GM18873 (cell line): ENCODE results near the gene DTX1.

Source experiments
- ATAC-seq: cut with Tn5 transposase; IDR thresholded peaks from one replicate; pipeline ENCODE4 v1.9.1; 2021; ENCODE audit warnings: mild to moderate bottlenecking, moderate library complexity, moderate number of reproducible peaks; ENCODE audit not compliant: unreplicated experiment, low FRiP score

Gene DTX1

DNA sequence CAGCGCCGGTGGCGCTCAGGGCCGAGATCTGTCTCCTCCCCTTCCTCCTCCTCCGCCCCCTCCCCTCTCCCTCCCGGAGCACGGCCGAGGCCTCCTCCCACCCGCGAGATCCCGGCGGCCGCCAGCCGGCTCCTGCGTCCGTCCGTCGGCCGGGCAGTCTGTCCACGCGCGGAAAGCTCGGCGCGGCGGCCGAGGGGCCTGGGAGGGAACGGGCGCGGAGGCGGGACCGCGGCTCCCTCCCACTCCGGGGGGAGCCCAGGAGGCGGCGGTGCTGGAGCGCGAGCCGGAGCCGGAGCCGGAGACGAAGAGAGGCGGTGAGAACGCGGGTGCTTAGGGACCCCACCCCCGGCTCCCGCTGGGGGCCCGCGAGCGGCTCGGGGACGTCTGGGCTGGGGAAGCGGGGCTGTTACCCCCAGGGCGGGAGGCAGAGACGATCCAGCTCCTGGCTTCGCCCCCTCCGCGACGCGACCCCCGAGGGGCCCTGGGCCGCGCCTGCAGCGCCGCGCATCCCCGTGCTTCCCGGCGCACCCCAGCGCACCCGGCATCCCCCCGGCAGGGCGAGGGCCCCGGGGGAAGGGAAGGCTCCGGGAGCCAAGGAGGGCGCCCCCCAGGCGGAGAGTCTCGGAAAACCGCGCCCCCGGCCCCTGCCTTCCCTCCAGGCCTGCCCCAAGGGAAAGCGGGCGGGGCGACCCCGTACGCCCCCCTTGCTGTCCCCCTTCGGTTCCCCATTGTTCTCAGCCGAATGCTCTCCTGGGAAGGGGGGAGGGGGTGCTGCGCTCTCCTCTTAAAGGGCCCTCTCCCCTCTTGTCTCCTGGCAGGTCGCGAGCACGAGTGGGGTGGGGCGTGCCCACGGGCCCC is at the start of gene DTX1:
Gene DTX1, plus strand, starts transcription at position 100 of the 858 bp plus-strand sequence. CDS start 1,463 bp downstream, outside the sequence.
- no peak for ATAC-seq

DNA sequence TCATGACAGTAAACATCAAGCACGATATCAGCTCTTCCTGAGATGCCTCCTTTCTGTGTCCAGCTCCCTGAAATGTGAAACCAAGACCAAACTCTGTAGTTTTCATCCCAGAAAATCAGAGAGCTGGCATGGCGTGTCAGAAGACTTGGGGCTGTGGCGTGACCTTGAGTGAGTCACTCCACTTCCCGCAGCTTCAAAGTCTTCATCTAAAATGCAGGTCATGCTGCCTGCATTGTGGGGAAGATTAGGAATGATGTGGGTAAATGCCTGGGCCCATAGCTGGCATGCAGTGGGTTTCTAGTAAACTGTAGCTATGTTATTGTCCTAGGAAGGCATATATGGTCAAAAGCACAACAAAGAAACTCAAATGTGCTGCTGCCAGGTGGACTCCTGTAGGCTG is 49.4 kb upstream of the DTX1 start:
- no peak for ATAC-seq

DNA sequence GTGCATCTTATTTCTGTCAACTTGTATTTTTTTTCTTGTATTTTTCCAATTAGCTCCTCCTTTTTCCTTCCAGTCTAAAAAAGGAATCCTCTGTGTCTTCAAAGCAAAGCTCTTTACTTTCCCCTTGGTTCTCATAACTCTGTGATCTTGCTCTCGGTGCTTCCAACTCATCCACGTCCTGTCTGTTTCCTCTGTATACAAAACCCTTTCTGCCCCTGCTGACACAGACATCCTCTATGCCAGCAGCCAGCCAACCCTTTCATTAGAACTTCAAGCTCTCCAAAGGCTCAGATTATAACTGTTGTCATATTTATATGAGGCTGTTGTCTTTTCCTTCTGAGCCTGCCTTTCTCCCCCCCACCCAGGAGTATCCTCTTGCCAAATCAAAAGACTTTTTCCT is 45.8 kb upstream of the DTX1 start:
- no peak for ATAC-seq

DNA sequence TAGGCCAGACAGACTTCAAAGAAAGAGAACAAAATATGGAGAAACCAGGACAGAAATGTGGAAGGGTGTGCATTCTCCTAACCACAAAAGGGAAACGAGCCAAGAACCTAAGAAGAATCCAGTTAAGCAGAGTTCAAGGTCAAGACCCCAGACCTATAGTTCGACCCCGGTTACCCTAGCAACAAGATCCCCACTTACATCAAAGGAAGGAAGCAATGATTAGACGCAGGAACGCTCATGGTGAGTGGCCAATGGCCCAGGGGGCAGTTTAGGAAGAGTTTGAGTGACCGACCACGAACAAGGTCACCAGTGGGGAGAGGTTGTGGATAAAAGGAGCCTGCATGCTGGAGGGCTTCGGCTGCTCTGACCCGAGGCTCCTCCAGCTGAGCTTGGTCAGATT is 42.0 kb upstream of the DTX1 start:
- ATAC-seq: no peak

DNA sequence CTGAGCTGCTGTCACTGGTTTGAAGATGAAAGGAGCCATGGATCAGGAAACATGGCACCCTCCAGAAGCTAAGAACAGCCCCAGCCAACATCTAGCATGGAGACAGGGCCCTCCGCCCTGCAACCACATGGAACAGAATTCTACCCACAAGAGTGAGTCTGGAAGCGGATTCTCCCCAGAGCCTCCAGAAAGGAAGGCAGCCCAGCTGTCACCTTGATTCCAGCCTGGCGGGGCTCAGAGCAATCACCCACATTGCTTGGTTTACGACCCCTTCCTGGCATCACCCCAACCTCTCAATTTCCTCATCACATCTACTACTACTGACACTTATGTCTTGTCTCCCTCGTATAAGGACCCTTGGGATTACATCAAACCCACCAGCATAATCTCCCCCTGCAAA is 39.7 kb upstream of the DTX1 start:
- no peak for ATAC-seq

DNA sequence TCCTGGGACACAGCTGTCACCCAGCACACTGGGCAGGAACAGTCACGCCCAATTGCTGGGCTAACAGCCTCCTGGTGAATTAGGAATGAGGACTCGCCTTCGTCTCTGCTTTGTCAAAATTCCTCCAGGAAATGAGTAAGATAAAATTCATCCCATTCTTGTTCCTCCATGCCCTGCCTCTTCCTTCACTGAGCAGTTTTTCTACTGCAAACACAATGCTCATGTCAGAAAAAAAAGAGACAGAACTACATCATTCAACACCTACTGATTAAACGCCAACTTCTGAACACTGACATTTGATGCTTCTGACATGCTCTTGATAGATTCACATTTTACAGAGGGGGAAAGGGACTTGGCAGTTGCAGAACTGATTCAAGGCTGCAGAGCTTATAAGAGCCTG is 37.5 kb upstream of the DTX1 start:
- ATAC-seq: no peak

DNA sequence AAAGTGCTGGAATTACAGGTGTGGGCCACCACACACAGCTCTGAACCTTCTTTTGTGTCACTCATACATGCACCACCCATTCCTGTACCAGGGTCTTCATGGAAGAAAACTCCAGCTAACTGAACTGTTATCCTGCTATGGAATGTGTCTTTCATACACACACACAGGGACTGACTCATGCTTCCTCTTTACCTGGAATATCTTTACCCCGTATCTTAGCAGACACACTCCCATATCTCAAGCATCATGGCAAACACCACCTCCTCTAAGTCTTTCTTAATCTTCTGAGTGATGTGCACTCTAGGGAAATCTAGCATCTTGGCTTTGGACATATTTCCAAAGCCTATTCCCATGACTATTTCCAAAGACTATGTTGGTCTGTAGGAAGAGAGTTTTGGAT is 35.0 kb upstream of the DTX1 start:
- no peak for ATAC-seq

DNA sequence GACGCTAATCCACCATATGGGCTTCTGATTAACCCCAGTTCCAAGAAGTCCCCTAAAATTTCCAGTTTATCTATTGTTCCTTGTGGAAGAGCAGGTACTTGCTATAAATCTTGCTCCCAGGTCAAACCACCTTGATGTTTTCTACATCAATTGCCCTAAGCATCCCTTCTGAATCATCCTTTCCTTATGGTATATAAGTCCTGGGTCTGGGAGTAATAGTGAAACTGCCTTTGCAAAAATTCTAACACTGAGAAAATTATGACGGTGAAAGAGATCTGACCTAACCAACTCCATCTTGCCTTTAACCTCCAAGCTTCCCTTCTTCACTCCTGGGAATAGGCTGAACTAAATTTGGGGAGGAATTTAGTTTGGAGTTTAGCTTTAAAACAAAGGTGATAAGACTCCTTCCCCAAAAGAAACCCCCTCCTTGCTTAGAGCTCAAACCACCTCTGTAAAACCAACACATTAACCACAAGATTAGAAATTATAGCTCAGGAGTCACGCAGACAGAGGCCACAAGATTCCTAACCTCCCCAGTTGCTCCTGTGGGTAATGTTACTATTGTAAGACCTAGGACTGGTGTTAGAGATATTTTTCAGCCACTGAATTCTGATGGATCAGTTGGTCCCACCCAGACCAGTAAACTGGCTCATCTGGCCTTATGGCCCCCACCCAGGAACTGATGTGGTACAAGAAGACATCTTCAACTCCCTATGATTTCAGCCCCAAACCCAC is 33.8 kb upstream of the DTX1 start:
- no peak for ATAC-seq

DNA sequence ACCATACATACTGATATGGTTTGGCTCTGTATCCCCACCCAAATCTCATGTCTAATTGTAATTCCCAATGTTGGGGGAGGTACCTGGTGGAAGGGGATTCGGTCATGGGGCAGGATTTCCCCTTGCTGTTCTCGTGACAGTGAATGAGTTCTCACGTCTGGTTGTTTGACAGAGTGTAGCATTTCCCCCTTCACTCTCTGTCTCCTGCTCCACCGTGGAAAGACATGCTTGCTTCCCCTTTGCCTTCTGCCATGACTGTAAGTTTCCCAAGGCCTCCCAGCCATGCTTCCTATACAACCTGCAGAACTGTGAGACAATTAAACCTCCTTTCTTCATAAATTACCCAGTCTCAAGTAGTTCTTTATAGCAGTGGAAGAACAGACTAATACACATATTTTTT is 28.8 kb upstream of the DTX1 start:
- ATAC-seq: no peak

DNA sequence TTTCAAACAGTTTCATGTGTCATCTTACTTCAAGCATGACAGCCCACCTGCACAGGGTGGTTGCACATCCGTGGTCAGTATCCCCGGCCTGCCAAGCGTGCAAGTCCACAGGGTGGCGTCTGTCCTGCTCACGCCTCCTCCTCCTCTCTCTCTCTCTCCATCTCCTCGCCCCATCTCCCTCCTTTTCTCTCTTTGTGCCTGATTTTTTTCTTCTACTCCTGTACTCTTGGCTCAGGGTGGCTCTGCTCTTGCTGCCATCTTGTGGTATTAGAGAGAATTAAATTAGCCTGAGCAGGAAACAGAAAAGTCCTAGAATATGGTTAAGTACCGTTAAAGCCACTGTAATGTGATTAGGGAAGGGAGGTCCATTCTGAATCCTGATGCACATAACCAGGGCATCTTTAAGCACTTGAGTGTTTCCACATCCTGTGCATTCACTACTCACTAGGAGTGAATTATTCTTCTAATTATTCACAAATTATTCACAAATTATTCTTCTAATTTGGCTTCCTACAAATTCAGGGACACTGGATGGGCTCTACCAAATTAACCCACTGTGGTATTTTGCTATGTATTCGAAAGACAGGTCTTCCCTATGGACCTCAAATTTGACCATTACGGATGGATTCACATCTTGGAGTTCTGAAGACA is 25.5 kb upstream of the DTX1 start:
- no peak for ATAC-seq

DNA sequence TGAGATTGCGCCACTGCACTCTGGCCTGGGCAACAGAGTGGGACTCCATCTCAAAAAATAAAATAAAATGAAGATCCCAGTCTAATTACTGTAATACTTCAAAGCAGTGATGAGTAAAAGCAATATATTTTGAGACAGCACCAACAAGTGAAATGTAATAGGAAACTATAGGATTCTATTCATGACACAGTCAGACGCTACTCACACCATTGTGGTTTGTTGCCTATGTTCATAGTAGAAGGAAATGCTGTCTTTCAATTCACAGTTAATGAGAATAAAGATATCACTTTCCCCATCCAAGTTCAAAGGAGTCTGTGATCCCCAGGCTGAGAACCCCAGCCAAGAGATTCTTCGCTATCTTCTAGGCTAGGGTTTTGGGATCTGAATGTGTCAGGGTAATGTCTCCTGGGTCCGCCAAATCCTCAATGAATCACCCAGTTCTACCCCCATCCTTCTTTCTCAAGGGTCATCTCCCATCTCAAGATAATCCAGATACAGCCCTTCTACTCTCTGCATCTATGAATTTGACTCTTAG is 16.6 kb upstream of the DTX1 start:
- ATAC-seq: no peak

DNA sequence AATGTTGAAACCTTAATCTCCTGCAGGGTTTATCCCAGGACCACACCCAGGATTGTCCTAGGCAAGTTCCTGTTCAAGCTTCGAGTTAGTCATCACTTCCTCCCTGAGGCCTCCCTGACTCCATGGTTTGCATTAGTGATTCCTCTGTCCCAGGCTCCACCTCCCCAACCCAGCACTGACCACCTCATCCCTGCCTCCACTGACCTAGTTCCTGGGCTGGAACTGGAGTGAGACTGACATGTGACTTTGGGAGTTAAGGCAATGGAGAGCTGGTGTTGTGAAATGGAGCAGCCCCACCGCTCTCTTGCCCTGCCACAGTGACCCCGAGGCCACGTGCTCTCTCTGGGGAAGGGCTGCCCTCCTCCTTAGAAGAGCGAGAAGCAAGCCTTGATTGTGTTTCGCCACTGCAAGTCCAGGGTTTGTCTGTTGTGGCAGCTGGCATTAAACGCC is 15.8 kb upstream of the DTX1 start:
- ATAC-seq: no peak

DNA sequence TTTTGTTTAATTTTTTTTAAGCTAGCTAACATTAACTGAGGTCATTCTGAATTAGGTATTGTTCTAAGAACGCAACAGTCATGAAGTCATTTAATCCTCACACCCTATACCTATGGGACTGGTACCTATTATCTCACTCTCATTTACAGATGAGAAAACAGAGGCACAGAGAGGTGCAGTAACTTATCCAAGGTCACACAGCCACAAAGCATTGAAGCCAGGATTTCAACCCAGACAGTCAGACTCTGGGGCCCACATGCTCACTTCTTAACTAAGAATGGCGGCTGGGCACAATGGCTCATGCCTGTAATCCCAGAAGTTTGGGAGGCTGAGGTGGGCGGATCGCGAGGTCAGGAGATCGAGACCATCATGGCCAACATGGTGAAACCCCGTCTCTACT is 15.0 kb upstream of the DTX1 start:
- no peak for ATAC-seq

DNA sequence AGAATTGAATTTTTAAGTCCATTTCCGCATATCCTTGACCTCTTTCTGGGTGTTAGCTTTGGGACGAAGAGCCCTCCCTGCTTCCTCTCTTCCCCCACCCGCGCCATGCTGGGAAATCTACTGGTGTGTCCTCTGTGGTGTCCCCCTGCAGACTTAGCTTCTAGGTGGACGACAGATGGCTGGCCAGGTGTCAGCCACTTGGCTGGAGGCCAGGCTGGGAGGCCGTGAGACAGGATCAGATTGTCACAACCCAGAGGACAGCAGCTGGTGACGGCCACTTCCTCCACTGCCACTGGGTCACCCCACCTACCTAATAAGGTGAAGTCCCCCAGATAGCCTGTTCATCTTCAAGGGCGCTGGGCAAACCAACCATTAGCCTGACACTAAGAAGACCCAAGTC is 13.3 kb upstream of the DTX1 start:
- ATAC-seq: no peak

DNA sequence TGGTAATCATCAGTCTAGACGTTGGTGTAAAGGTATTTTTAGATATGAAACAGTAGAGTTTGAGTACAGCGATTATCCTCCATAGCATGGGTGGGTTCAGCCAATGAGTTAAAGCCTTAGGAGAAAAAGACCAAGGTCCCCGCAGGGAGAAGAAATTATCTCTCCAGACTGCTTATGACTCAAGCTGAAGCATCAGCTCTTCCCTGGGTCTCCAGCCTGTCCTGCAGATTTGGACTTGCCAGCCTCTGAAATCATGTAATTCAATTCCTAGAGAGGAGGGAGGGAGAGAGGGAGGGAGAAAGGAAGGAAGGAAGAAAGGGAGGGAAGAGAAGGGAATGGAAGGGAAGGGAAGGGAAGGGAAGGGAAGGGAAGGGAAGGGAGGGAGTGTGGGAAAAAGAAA is 12.0 kb upstream of the DTX1 start:
- ATAC-seq: no peak

DNA sequence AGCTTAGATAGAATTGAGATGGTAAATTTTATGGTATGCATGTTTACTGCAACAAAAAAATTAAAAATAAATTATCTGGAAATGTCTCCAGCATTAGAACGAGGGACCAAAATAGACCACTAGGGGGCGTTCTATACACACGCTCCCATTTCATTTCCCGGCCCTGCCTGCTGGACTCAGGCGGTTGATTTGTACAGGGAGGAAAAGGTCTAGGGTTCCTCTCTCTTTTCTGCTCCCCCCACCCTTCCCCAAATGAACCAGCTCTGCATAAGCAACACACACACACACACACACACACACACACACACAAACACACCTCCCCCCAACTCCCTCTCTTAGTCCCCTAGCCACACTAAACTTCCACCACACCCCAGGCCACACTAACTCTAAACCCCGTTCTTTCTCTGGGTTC is 7.8 kb upstream of the DTX1 start:
- ATAC-seq: no peak

DNA sequence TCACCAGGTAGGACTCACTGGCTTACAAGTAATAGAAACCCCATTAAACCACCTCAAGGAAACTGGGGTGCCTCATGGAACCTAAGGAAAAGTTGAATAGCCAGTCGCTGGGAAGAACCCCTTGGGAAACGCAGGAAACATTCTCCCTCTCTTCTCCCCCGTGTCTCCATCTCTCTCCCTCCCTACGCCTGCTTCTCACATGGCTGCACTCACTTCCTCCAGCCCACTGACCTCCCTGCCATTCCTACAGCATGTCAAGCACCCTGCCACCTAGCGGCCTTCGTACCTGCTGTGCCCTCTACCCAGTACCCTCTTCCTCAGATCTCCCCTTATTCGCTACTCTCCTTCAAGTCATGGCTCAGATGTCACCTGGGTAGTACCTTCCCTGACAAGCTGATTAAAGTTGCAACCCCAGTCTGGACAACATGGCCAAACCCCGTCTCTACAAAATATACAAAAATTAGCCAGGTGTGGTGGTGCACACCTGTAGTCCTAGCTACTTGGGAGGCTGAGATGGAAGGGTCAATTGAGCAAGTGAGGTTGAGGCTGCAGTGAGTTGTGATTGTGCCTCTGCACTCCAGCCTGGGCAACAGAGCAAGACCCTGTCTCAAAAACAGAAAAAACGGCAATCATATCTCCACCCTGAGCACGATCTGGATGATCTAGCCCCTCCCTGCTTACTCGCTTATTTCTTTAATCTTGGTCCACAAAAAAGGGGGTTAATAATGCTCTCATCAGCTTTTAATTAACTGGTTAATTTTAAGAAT is 6.4 kb upstream of the DTX1 start:
- no peak for ATAC-seq

DNA sequence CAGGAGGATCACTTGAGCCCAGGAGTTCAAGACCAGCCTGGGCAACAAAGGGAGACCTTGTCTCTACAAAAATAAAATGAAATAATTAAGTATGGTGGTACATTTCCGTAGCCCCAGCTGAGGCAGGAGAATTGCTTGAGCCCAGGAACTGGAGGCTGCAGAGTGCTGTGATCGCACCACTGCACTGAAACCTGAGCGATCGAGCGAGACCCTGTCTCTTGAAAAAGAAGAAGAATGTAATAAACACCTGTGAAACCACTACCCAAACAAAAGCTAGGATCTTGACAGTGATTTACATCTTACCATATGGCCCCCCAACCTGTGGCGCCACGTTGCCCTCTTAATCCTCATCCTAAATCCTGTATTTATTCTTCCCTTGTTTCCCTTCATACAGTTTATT is 5.7 kb upstream of the DTX1 start:
- ATAC-seq: no peak

DNA sequence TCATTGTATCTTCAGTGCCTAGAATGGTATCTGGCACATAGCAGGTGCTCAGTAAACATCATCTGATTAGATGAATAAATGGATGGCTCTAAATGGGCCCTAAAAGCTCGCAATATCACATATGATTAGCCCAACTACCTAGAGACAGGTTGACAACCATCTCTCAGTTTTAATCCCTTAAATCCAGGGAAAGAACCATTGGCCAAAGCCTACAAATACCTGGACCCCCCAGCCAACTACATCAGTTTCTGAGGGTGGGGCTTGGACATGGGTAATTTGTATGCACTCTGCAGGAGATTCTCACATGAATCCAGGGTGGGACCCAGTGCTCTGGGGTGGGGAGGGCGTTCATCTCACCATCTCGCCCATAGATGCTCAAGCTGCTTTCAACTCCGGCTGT is 4.8 kb upstream of the DTX1 start:
- no peak for ATAC-seq

DNA sequence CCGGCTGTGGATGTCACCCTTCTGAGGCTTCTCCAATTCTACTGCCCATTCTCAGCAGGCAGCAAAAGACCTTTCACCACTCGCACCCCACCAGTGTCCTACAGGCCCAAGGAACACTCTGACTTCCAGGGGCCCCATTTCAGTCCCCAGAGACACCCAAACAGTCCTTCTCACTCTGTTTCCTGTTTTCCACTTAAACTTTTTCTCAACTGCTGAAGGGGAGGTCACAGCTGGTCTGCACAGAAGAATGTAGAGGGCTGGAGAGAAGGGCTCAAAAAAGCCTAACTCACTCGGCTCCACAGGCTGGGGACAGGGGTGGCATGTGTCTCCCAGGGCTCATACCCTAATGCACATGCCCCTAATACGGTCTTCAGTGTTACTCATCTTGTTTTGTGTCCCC is 4.2 kb upstream of the DTX1 start:
- ATAC-seq: no peak
